OCI-LY1 (cell line): Measurements from ENCODE around the gene MIOX.

Source experiments
- EZH2 ChIP-seq: fragments of 200-600 bp; sonication (generic), shearing (Covaris generic); IDR thresholded peaks from 2 replicates; pipeline ENCODE4 v1.8.0; 2017; ENCODE audit warnings: borderline replicate concordance, mixed run types, mild to moderate bottlenecking, antibody characterized with exemption, low read length, moderate library complexity, mixed read lengths
- TF ChIP-seq, protein P1 (sequence below): fragments of 200-600 bp; sonication (generic), shearing (Covaris generic); IDR thresholded peaks from 2 replicates; pipeline ENCODE4 v1.5.1; 2017; ENCODE audit warnings: mild to moderate bottlenecking, antibody characterized with exemption, low read length, moderate library complexity, mixed read lengths

DNA sequence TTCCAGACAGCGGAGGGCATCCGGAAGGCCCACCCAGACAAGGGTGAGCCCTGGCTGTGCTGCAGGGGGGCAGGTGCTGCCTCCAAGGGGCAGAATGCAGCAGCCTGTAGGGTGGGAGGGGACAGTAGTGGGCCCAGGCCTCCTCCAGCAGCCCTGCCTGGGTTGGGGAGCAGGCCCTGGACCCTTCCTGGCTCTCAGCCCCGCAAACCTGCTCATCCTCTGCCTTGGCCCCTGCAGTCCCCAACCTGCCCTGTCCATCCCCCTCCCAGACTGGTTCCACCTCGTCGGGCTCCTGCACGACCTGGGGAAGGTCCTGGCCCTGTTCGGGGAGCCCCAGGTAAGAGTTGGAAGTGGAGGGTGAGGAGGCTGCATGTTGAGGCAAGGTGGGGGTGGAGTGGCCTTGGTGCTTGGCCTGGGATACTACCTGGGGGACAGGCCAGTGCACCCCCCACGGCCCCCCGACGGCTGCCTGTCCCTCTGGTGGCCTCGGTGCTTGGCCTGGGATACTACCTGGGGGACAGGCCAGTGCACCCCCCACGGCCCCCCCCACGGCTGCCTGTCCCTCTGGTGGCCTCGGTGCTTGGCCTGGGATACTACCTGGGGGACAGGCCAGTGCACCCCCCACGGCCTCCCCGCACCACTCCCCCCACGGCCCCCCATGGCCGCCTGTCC is 1.5 kb downstream of the MIOX start:
- TF ChIP-seq, protein P1, sequence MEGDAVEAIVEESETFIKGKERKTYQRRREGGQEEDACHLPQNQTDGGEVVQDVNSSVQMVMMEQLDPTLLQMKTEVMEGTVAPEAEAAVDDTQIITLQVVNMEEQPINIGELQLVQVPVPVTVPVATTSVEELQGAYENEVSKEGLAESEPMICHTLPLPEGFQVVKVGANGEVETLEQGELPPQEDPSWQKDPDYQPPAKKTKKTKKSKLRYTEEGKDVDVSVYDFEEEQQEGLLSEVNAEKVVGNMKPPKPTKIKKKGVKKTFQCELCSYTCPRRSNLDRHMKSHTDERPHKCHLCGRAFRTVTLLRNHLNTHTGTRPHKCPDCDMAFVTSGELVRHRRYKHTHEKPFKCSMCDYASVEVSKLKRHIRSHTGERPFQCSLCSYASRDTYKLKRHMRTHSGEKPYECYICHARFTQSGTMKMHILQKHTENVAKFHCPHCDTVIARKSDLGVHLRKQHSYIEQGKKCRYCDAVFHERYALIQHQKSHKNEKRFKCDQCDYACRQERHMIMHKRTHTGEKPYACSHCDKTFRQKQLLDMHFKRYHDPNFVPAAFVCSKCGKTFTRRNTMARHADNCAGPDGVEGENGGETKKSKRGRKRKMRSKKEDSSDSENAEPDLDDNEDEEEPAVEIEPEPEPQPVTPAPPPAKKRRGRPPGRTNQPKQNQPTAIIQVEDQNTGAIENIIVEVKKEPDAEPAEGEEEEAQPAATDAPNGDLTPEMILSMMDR: no peak
- no peak for TF ChIP-seq EZH2
